ENCODE measurements around the gene NSF. TPM values are rescaled to one million over a fixed set of nuclear protein-coding genes. Genes with fewer than 3 reads are reported as not detected.
A peak's percentile ranks its signal among the peaks of the same experiment; 100 is the strongest.

Gene NSF
- total RNA-seq, 4 donors from 2014 or later = 20.9 to 30.8 (median 24.5) TPM

GRCh38 chr17:46777943-46778915 is 187.8 kb downstream of the NSF start:
- Histone ChIP-seq H3K9me3 (no peaks in the 10 kb centered on the region), H3K27ac (no peak overlapping the region), H3K27me3 (peaks cover 0 to 30% (median 0%) of the 10 kb centered on the region in 4 donors), H3K36me3 (no peaks in the 10 kb centered on the region), H3K4me1 (peaks cover 0 to 11% (median 0%) of the 10 kb centered on the region in 3 donors), H3K4me3 (no peak overlapping the region)
- no peak for DNase-seq
- TF ChIP-seq CTCF (IDR thresholded peaks at IDR 0.05) (no peak), POLR2A (IDR thresholded peaks at IDR 0.05) (no peak)
- 67 to 70% methylated on average over 23 of the region's 23 CpGs for WGBS, 2 donors
- intact Hi-C loops (cut with DNase I) = no loop called here

DNA sequence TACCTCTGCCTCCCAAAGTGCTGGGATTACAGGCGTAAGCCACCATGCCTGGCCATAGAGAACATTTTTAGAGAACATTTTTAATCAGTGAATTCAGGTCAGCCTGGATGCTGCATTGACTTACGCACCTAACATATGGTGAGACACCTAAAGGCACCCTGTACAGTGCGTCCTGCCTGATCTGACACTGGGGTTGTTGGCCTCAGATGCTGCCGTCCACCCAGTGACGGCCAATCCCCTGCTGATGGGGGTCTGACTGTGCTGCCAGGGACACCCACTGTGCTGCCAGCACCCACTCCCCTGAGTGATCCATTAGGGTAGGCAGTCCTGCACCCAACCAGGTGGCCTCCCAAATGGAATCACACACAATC is 189.5 kb downstream of the NSF start:
- no peaks in the 10 kb centered on the region for H3K36me3 ChIP-seq
- no peak for DNase-seq
- no peak for TF ChIP-seq CTCF (IDR thresholded peaks at IDR 0.05)
- TF ChIP-seq POLR2A (IDR thresholded peaks at IDR 0.05) = no peak
- no peak overlapping the region for H3K27ac ChIP-seq
- H3K9me3 ChIP-seq = no peaks in the 10 kb centered on the region
- intact Hi-C loops (cut with DNase I) = no loop called here
- H3K4me3 ChIP-seq = no peak overlapping the region
- peaks cover 0 to 21% (median 0%) of the 10 kb centered on the region in 4 donors for H3K27me3 ChIP-seq
- WGBS, 2 donors = 95 to 100% methylated on average over 2 to 5 of the region's 5 CpGs
- peaks cover 0 to 15% (median 0%) of the 10 kb centered on the region in 3 donors for H3K4me1 ChIP-seq

- DNase-seq = no peak
These were observed 191.9 kb downstream of the NSF start for GRCh38 chr17:46782250-46782953.

GRCh38 chr17:46783031-46783593 is 192.6 kb downstream of the NSF start:
- no peaks in the 10 kb centered on the region for H3K36me3 ChIP-seq
- WGBS, 2 donors = 34 to 36% methylated on average over 2 of the region's 7 CpGs
- peaks cover 0 to 15% (median 0%) of the 10 kb centered on the region in 3 donors for H3K4me1 ChIP-seq
- no peak for TF ChIP-seq POLR2A (IDR thresholded peaks at IDR 0.05)
- TF ChIP-seq CTCF (IDR thresholded peaks at IDR 0.05) = no peak
- H3K9me3 ChIP-seq = no peaks in the 10 kb centered on the region
- no peak overlapping the region for H3K4me3 ChIP-seq
- H3K27ac ChIP-seq = no peak overlapping the region
- intact Hi-C loops (cut with DNase I) = no loop called here
- H3K27me3 ChIP-seq = peaks cover 0 to 6% (median 0%) of the 10 kb centered on the region in 4 donors
- DNase-seq = no peak

More at GRCh38 chr17:46782250-46782953, 191.9 kb downstream of the NSF start:
- no peak overlapping the region for H3K27ac ChIP-seq
- peak; percentile 21 to 65 (median 42) for TF ChIP-seq CTCF (IDR thresholded peaks at IDR 0.05)
- no peak for TF ChIP-seq POLR2A (IDR thresholded peaks at IDR 0.05)
- no peak overlapping the region for H3K4me3 ChIP-seq
- intact Hi-C loops (cut with DNase I) = no loop called here
- H3K27me3 ChIP-seq = peaks cover 0 to 6% (median 0%) of the 10 kb centered on the region in 4 donors
- H3K36me3 ChIP-seq = no peaks in the 10 kb centered on the region
- no peaks in the 10 kb centered on the region for H3K9me3 ChIP-seq
- WGBS, 2 donors = 43 to 53% methylated on average over 3 to 7 of the region's 9 CpGs
- peaks cover 0 to 15% (median 0%) of the 10 kb centered on the region in 3 donors for H3K4me1 ChIP-seq
